GM18505 (cell line): Measurements from ENCODE around the gene CDC14C.
"Not testable (repeated sequence)": the region's sequence is repeated elsewhere in the genome, so short reads cannot be mapped to it uniquely, and the experiment has no call there.

Experiments used
- ATAC-seq: cut with Tn5 transposase; IDR thresholded peaks from one replicate; pipeline ENCODE4 v1.9.1; 2021; ENCODE audit not compliant: unreplicated experiment
- POLR2A ChIP-seq: IDR thresholded peaks from 4 replicates; pipeline ENCODE4 v1.6.1; 2011; ENCODE audit warnings: borderline replicate concordance; ENCODE audit not compliant: insufficient read depth, insufficient read length; ENCODE audit errors: extremely low read depth

Gene CDC14C

DNA sequence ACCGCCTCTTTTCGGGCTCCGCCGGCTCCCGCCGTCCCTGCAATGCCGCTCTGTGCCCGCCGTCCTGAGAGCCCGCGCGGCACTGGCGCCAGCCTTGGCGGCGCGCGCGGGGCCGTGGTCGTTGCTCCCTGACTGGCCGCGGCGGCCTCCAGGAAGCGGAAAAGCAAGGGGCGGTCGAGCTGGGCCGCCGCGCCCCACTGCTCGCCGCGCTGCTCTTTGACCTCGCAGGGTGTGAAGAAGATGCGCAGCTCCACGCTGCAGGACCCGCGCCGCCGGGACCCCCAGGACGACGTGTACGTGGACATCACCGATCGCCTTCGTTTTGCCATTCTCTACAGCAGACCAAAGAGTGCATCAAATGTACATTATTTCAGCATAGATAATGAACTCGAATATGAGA lies at the start of gene CDC14C:
Gene CDC14C (plus strand): TSS at position 115 of the 400 bp plus-strand sequence. CDS start 126 bp downstream, at position 241.
- TF ChIP-seq POLR2A = no peak
- no peak for ATAC-seq

DNA sequence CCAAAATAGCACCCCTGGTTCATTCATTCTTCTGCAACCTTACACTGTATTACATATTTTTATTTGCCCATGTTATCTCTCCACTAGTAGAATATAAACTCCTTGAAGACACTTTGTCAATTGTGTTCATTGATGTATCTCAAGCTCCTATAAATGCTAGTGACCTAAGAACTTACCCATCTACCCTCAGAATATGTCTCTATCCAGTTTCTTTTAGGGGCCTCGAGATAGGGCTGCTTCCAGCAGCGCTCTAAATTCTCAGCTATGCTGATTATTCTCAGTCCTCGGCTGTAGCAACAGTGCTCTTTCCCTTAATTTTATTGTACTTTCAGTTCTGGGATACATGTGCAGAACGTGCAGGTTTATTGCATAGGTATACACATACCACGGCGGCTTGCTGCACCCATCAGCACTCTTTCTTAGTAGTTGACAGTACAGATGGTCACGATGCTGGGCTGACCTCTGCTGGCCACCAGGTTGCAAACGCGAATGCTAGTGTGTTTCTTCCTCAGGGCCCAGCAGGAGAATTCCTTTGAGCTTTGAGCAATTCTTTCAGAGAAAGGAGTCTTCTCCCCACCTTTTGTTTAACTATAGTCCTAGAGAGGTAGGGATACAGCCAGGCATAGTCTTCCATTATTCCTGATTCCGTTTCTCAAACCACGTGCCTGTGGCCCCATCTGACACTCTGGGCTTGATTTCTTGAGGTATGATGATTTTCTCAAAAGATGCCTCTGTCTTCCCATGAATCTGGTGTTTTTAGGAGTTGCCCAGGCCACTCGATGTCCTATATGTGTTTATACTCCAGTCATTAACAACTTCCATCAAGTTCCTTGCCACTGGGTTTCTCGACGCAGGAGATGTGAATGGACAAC lies 49.1 kb upstream of the CDC14C start:
- no peak for TF ChIP-seq POLR2A
- ATAC-seq = no peak

DNA sequence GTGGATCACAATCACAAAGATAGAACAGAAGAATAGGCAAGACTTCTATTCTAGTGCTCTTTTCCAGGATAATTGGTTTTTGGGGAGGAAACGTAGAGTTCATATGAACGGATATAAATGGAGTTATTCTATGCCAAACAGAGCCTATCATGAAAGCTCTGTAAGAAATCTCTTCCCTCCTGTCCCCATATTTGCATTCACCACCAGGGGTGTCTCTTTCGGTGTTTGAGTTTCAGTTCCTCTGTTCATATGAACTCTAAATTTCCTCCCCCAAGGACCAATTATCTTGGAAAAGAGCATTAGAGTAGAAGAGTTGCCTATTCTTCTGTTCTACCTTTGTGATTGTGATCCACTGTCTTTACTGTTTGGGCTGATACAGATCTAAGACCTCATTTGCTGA lies 48.3 kb upstream of the CDC14C start:
- ATAC-seq = peak; percentile 62
- no peak for TF ChIP-seq POLR2A

DNA sequence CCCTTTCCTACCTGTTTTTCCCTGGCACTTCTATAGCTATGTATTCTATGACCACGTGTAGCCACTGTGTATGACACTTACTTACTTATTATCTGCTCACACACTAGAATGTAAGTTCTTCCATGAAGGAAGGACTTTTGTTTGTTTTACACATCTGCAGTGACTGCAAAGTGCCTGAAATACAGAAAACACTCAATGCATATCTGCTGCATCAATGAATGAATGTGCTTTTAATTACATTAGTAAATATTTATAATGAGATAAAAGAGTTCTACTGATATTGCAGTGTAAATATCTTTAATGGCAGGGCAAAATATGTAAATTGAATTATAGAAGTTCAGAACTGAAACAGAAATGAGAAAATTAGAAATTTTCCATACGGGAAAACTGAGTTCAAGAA lies 43.5 kb upstream of the CDC14C start:
- ATAC-seq = no peak

DNA sequence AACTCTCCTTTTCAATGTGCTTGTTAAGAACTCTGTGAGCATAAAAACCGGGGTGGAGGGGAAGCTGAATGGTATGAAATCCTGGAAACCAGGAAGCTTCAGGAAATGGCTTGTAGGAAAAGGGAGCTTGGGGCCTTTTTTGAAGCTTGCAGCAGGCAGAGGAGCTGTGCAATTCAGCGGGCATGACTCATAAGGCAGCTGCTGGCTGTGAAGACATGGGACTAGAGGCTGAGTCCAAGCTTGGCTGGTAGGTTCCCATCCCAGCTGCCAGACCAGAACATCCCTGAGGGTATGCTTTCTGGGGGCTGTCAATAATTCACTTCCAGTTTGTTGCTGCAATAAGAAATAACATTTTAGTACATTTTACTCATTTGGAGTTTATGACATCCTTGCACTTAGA lies 36.8 kb upstream of the CDC14C start:
- ATAC-seq = no peak
- no peak for TF ChIP-seq POLR2A

More for the DNA sequence above, 43.5 kb upstream of the CDC14C start:
- TF ChIP-seq POLR2A = no peak

DNA sequence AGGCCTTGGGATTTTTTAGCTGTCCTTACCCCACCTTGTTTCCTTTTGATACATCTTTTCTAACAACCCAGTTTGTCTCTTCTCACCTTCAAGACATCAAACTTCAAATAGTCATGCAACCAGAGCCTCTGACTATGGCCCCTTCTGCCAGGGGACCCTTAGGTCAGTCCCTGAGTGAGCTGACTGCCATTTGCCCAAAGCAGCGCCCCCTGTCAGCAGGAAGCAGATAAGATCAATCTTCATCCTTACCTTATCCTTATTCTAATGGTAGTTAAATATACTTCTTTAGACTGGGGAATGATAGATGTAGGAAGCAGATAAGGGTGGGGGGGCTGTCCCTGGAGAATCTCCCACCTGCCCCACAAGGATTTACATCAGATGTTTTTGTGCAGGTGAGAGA lies 29.8 kb upstream of the CDC14C start:
- no peak for ATAC-seq
- no peak for TF ChIP-seq POLR2A

DNA sequence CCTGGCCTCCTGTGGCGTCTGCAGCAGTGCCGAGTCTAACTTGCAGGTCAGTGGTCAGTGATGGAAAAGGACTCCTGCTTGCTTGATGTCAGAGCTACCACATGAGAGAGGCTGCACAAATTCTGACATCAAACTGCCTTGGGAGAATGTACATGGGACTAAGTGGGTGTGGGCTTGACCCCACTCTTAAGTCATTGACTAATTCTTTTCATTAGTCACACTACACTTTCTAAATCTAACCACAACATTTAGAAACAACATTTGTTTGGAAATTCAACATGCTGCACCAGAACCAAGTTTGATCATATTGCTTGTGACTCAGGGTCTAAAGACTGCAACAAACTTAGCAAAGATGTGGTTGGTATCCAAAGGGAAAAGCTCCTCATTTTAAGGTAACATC lies 24.4 kb upstream of the CDC14C start:
- ATAC-seq = no peak
- TF ChIP-seq POLR2A = no peak

DNA sequence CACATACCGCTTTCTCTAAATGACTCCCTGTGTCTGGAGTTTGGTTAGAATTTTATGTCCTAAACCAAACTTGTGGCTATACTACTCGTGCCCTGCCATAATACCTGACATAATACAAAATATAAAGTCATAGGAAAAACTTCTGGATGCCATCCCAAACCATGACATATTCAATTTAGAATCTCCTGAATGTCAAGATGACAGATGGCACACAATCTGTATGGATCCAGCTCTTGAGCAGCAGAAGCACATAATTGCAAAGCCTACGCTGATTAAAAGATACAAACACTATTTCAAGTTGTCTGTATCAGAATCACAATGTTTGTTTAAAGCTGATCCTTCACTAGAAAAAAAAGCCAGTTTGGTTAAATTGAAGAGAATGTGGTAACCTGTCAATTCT lies 22.4 kb upstream of the CDC14C start:
- ATAC-seq = no peak
- no peak for TF ChIP-seq POLR2A

DNA sequence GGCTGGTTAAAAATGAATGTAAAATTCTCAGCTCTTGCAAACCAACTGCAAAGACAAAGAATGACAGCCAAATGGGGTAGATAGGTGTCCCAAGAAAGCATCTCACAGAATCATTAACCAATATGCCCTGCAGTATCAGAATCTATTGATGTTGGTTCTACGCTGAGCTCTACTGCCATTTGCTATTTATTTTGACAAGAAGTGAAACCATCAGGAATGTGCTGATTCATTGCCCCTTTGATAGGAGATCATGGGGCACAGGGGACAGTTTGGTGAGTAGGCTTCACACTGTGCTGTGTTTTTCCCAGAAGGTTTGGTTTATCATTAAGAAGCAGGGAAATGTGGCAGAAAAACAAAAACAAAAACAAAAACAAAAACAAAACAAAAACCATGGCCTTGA lies 19.4 kb upstream of the CDC14C start:
- TF ChIP-seq POLR2A = no peak
- ATAC-seq = no peak

DNA sequence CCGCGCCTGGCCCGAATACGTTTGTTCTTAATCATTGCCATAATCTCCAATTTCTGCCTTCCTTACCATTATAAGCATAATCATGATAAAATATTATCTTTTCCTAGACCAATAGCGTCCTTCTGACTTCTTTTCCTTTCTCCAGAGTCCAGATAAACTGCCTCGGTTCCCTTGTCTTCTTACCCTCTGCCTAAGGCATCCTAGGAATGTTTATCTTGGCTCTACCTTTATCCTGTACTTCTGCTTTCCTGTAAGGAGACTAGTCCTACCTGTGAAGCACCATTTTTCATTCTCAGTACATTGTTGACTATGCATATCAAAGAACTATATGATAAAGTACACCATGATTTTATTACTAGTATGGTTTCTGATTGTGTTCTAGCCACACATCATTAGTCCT lies 18.7 kb upstream of the CDC14C start:
- not testable (repeated sequence) for ATAC-seq

DNA sequence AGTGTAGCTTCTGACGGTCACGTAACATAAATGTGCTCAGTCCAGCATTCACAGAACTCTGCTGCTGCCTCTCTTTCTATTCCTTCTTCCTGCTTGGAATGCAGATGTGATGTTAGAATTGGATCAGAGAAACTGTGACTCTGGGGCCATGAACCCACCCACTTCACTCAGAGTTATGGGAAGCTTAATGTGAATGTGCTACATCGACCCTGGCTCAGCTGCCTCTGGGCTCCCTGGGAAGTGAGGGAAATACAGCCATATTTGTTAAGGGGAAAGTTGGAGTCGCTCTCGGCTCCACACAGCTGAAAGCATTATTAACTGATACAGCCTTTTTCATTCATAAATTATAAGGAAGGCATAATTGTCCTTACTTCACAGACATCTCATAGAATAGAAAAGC lies 14.5 kb upstream of the CDC14C start:
- not testable (repeated sequence) for ATAC-seq

DNA sequence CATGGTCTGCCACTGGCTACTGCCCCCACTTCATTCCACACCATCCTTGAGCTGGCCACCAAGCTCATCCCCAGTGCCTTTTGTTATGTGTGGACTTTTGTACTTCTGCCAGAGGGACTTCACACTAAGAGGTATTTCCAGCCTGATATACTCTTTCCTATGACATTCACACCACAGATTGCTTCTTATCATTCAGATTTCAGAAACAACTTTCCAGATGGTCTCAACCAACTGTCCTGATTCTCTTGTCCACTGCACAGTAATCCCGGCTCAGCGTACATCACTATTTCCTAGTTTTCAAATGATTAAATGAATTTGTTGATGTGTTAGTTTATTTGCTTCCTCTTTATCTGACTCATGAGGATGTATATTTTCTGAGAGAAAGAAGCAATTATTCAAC lies 7.1 kb downstream of the CDC14C start:
- no peak for ATAC-seq

DNA sequence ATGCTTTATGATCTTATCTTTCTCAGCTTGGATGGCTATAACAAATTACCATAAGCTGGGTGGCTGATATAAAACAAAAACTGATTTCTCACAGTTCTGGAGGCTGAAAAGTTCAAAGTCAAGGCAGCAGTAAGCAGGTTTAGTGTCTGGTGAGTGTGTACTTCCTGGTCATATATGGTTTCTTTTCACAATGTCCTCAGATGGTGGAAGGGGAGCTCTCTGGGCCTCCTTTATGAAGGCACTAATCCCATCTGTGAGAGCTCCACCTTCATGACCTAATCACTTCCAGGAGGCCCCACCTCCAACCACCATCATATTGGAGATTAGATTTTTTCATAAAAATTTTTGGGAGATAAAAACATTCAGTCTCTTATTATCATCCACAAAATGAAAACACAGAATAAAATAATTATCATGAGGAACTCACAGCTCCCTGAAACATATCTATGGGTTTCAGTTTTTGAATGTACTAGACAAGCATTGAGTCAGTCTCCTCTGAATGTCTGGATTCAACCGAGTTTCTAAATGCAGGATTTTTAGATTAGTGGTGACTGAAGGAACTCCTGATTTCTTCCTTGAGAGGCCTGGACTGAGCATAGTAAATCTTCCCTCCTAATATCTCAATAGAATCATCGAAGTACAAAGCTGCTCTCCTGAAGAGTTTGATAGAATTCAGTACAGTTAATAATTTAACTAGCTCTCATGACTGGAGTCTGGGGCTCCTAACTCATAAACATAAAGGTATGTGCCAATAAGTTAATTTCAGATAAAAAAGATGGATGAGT lies 8.0 kb downstream of the CDC14C start:
- no peak for TF ChIP-seq POLR2A

More for the DNA sequence above, 7.1 kb downstream of the CDC14C start:
- no peak for TF ChIP-seq POLR2A

DNA sequence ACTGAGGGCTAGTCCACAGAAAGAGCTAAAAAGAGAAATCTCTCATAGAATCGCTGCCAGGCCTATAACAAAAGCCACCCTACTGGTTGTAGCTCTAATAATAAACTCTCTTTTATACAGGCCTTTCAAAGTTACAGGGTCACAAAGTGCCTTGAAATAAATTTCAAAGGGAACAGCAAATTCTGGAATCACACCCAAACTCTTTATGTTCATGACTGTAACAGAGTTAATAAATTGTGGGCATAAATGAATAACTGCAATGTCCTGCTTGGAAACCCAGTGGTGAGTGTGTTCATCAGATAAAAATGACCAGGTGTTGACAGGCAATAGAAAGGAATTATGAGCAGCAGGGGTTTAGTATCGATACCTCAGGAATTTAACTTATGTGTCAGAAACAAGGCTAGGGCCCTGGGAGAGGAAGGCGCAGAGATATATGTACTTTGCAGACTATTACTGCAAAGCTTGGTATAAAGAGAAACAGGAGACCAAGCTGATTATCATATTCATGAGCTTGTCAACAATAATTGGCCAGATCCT lies 9.3 kb downstream of the CDC14C start:
- TF ChIP-seq POLR2A = no peak
- ATAC-seq = no peak

More for the DNA sequence above, 8.0 kb downstream of the CDC14C start:
- ATAC-seq = no peak
